Spleen (tissue), 7 donors: ENCODE data around the gene GATA3.

Experiments used
- CTCF ChIP-seq, 11 experiments: fragments of 200-600 bp in 7 of 11; fragments of 450-650 bp in 4 of 11; sonication (generic) in 4 of 11; IDR thresholded peaks in 8 of 11; conservative IDR thresholded peaks in 3 of 11; 1 replicate in 7 of 11; 2 replicates in 4 of 11; pipeline versions ENCODE4 v1.4.0 to v1.8.0; 2016 to 2021; ENCODE audit warnings: antibody characterized with exemption in 11 of 11, inconsistent platforms in 4 of 11, mild to moderate bottlenecking in 1 of 11
- POLR2AphosphoS5 ChIP-seq, 3 donors: sonication (generic); formaldehyde crosslinking; IDR thresholded peaks; one replicate each; pipeline ENCODE4 v1.5.1; 2017; ENCODE audit warnings: antibody characterized with exemption in 3 of 3
- donor health status: DM: no; HTN: no; CAD: no; lungs with moderate emphysema.
- donor health status: DM: no; HTN: no; CAD: no.
- donor health status: DM: no; HTN: no; CAD: no.

GRCh38 chr10:8114741-8115617, 60.5 kb downstream of the GATA3 start:
- TF ChIP-seq CTCF (IDR thresholded peaks at IDR 0.05 in 8 of 11, conservative IDR thresholded peaks at IDR 0.05 in 3 of 11) (no peak), POLR2AphosphoS5 (IDR thresholded peaks at IDR 0.05) (no peak)
